Right atrium auricular region (tissue), 2 donors: ENCODE measurements around the gene UCN. TPM values are rescaled to one million over a fixed set of nuclear protein-coding genes. Genes with fewer than 3 reads are reported as not detected.

Experiments used
- DNase-seq: peaks from one replicate; pipeline ENCODE4 v3.0.0-alpha.2; 2019; ENCODE audit warnings: low spot score
- H3K27ac ChIP-seq, 2 donors: fragments of 200-600 bp; sonication (generic); 1 replicate in 1 of 2; 2 replicates in 1 of 2; pipeline ENCODE4 v1.5.1; 2016 to 2019
- H3K27me3 ChIP-seq, 2 donors: fragments of 200-600 bp; sonication (generic); one replicate each; pipeline versions ENCODE4 v1.5.1 to v1.6.0; 2017 to 2019
- H3K36me3 ChIP-seq: fragments of 200-600 bp; sonication (generic); one replicate; pipeline ENCODE4 v1.5.1; 2016
- H3K4me1 ChIP-seq, 2 donors: fragments of 200-600 bp; sonication (generic); one replicate each; pipeline versions ENCODE4 v1.5.1 to v1.6.0; 2017 to 2019
- H3K4me3 ChIP-seq, 2 donors: fragments of 200-600 bp; sonication (generic); 1 replicate in 1 of 2; 2 replicates in 1 of 2; pipeline ENCODE4 v1.5.1; 2017 to 2019; ENCODE audit warnings: mild to moderate bottlenecking in 1 of 2, moderate library complexity in 1 of 2
- H3K9me3 ChIP-seq, 2 donors: fragments of 200-600 bp; sonication (generic); one replicate each; pipeline ENCODE4 v1.5.1; 2019
- CTCF ChIP-seq, 2 donors: fragments of 200-600 bp; sonication (generic); IDR thresholded peaks; one replicate each; pipeline ENCODE4 v1.5.1; 2019; ENCODE audit warnings: antibody characterized with exemption in 2 of 2
- total RNA-seq, 2 donors: library from RNA; depleted of rRNA; stranded (reverse); fragments of >200 nt; gene quantifications; one replicate each; pipeline ENCODE4 v1.1.0, GENCODE V29; 2016

The UCN gene
- total RNA-seq, 2 donors from 2014 or later: 0.74 to 2.6 TPM

GRCh38 chr2:27264253-27264752, 43.9 kb downstream of the UCN start:
- Histone ChIP-seq H3K4me1 (peaks cover 0 to 44% of the 10 kb centered on the region in 2 donors), H3K4me3 (peak overlapping the region; percentile 52 to 57), H3K36me3 (no peaks in the 10 kb centered on the region), H3K27ac (peak overlapping the region; percentile 68 to 72), H3K27me3 (peaks cover 0 to 18% of the 10 kb centered on the region in 2 donors), H3K9me3 (no peaks in the 10 kb centered on the region)
- DNase-seq: no peak
- TF ChIP-seq CTCF (IDR thresholded peaks at IDR 0.05): no peak

- DNase-seq: no peak
- Histone ChIP-seq H3K9me3 (no peaks in the 10 kb centered on the region), H3K4me1 (peaks cover 0 to 44% of the 10 kb centered on the region in 2 donors), H3K27ac (peak overlapping the region; percentile 6 to 72), H3K27me3 (peaks cover 0 to 18% of the 10 kb centered on the region in 2 donors), H3K4me3 (peak overlapping the region; percentile 52 to 57), H3K36me3 (no peaks in the 10 kb centered on the region)
- no peak for TF ChIP-seq CTCF (IDR thresholded peaks at IDR 0.05)
These were observed 44.7 kb downstream of the UCN start for GRCh38 chr2:27263287-27264252.

GRCh38 chr2:27262379-27263286, 45.6 kb downstream of the UCN start, which contains the start of gene SLC30A3:
Gene SLC30A3, minus strand, starts transcription at chr2:27263047. Its CDS starts 141 bp downstream, at chr2:27262906.
- no peak for DNase-seq
- peak in 1 of 2 donors; percentile 14 for TF ChIP-seq CTCF (IDR thresholded peaks at IDR 0.05)
- peak within 1 kb of the TSS; percentile 6 to 72 for H3K27ac ChIP-seq
- peaks cover 0 to 18% of the 10 kb centered on the region in 2 donors for H3K27me3 ChIP-seq
- peaks cover 0 to 44% of the 10 kb centered on the region in 2 donors for H3K4me1 ChIP-seq
- H3K36me3 ChIP-seq: no peaks in the 10 kb centered on the region
- H3K4me3 ChIP-seq: peak within 1 kb of the TSS; percentile 52 to 57
- no peaks in the 10 kb centered on the region for H3K9me3 ChIP-seq

- peaks cover 0 to 18% of the 10 kb centered on the region in 2 donors for H3K27me3 ChIP-seq
- H3K4me1 ChIP-seq: peaks cover 0 to 44% of the 10 kb centered on the region in 2 donors
- H3K9me3 ChIP-seq: no peaks in the 10 kb centered on the region
- H3K36me3 ChIP-seq: no peaks in the 10 kb centered on the region
- no peak for DNase-seq
- no peak for TF ChIP-seq CTCF (IDR thresholded peaks at IDR 0.05)
- no peak overlapping the region for H3K27ac ChIP-seq
- H3K4me3 ChIP-seq: peak overlapping the region; percentile 52 to 57
These were observed 46.3 kb downstream of the UCN start for GRCh38 chr2:27261926-27262298.

DNA sequence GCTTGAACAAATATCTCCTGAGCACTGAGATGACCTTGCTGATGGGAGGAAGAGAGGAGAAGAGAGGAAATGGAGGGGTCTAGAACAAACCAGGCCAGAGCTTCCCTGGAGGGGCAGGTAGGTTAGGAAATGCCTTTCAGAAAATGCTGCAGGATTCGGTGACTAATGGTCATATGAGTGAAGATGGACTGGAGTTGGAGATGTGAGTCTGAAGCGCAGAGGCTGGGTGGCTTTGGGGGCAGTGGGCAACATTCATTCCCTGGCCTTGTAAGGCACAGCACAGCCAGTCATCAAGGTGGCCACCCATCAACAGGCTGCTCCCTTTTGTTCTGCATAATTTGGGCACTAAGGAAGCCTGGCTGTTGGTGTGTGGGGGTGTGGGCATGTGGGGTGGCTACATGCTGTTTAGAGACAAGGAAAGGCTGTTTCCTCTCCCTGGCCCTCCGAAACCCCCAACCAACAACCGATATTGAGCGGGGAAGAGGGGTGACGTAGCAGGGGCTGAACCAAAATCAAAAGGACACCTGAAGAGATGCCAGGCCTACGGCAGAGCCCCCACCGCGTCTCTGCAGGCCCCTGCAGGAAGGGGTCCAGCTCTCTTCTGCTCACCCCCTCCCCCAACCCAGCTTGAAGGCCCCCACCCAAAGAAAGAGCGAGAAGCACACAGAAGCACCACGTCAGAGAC, 46.9 kb downstream of the UCN start:
- Histone ChIP-seq H3K27ac (no peak overlapping the region), H3K9me3 (no peaks in the 10 kb centered on the region), H3K27me3 (peaks cover 0 to 18% of the 10 kb centered on the region in 2 donors), H3K4me3 (peak overlapping the region in 1 of 2 donors; percentile 57), H3K4me1 (peaks cover 0 to 44% of the 10 kb centered on the region in 2 donors), H3K36me3 (no peaks in the 10 kb centered on the region)
- TF ChIP-seq CTCF (IDR thresholded peaks at IDR 0.05): no peak
- DNase-seq: no peak
